Activated naive CD4-positive, alpha-beta T cell treated with anti-CD3 and anti-CD28 coated beads for 36 hours (primary cell): ENCODE measurements around the gene LYPD3. TPM values are rescaled to one million over a fixed set of nuclear protein-coding genes. Genes with fewer than 3 reads are reported as not detected.
A peak's percentile ranks its signal among the peaks of the same experiment; 100 is the strongest.
"Not testable (repeated sequence)": the region's sequence is repeated elsewhere in the genome, so short reads cannot be mapped to it uniquely, and the experiment has no call there.

Experiments
- CTCF ChIA-PET: fragments of 350-600 bp; sonication (Branson Sonifier 250); formaldehyde crosslinking; loops from one replicate; lab custom pipeline; 2021; ENCODE audit warnings: antibody characterized with exemption; lab: Charles Lee
- DNase-seq: peaks from one replicate; pipeline ENCODE4 v3.0.0-alpha.2; 2020
- H3K27ac Mint-ChIP-seq: one replicate; pipeline ENCODE4 v1.8.0; 2021; ENCODE audit warnings: mild to moderate bottlenecking, mixed read lengths
- H3K27me3 Mint-ChIP-seq: one replicate; pipeline ENCODE4 v1.8.0; 2021; ENCODE audit warnings: low read depth, mixed read lengths
- H3K36me3 Mint-ChIP-seq: one replicate; pipeline ENCODE4 v1.8.0; 2021; ENCODE audit warnings: low read depth, mixed read lengths
- H3K4me1 Mint-ChIP-seq: one replicate; pipeline ENCODE4 v1.8.0; 2021; ENCODE audit warnings: low read depth, mixed read lengths
- H3K4me3 Mint-ChIP-seq: one replicate; pipeline ENCODE4 v1.8.0; 2021; ENCODE audit warnings: mild to moderate bottlenecking, moderate library complexity, mixed read lengths
- H3K9me3 Mint-ChIP-seq: one replicate; pipeline ENCODE4 v1.8.0; 2021; ENCODE audit warnings: mixed read lengths
- intact Hi-C: fragments of 100-400 bp; cut with micrococcal nuclease; formaldehyde crosslinking; loops from one replicate; pipeline ENCODE4 v1.15.1; 2023
- total RNA-seq, 2 experiments: library from RNA; stranded (reverse); gene quantifications; one replicate each; pipeline ENCODE4 v1.2.3, GENCODE V29; 2021

The LYPD3 gene
- total RNA-seq = 1 to 10 TPM; 1.5 to 1.6 TPM

DNA sequence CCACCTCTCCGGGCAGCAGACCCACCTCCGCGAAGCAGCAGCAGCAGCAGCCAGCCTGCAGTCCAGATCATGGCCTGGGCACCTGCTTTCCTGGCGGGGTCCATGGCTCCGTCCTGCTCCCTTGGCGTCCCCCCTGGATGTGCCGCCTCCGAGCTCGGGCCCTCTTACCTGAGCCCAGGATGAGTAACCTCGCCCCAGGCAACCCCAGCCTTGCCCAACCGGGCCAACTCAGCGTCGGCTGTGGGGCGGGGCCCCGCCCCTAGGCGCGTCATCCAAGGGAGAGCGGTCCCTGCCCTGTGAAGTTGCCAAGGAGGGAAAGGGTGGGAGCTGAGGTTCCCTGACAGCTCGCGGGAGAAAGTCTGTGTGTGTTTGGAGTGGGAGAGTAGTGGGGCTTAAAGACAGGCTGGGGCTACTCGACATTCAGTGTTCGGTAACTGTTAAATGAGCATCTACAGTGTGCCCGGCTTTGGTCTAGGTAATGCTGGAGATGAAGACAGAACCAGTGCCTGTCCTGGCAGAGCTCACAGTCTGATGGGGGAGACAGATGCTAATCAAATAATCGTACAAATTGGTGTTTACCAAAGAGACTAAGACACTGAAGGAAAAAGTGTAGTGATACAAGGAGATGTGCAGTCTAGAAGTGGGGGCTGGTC, at the start of gene LYPD3:
Gene LYPD3, minus strand, starts transcription at position 141 of the 653 bp plus-strand sequence. Its CDS starts 37 bp downstream, at position 104.
- CTCF ChIA-PET = interaction anchor here (0.6 to 3.8 kb wide), 4 partner anchors 18 to 55 kb away, joined by 3 to 37 read pairs (median 11); no protein-coding TSS in a partner anchor
- no peaks in the 10 kb centered on the region for H3K9me3 Mint-ChIP-seq
- H3K4me3 Mint-ChIP-seq = peak within 1 kb of the TSS; percentile 94
- no peaks in the 10 kb centered on the region for H3K27me3 Mint-ChIP-seq
- H3K27ac Mint-ChIP-seq = peak within 1 kb of the TSS; percentile 21
- H3K36me3 Mint-ChIP-seq = no peaks in the 10 kb centered on the region
- no peak for DNase-seq
- intact Hi-C loops = loop anchor here (10.0 kb wide), 1 partner anchor 319 kb away; the partner anchor contains the start of gene KCNN4
- peaks cover 56% of the 10 kb centered on the region for H3K4me1 Mint-ChIP-seq

DNA sequence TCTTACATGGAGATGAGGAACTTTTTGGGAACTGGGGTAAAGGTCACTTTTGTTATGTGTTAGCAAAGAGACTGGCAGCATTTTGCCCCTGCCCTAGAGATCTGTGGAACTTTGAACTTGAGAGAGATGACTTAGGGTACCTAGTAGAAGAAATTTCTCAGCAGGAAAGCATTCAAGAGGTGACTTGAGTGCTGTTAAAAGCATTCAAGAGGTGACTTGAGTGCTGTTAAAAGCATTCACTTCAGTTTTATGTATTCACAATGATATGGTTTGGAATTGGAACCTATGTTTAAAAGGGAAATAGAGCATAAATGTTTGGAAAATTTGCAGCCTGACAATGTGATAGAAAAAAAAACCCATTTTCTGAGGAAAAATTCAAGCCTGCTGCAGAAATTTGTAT, 47.0 kb upstream of the LYPD3 start:
- DNase-seq, intact Hi-C loops, CTCF ChIA-PET, H3K4me1 Mint-ChIP-seq, H3K4me3 Mint-ChIP-seq, H3K27me3 Mint-ChIP-seq, H3K27ac Mint-ChIP-seq, H3K9me3 Mint-ChIP-seq: not testable (repeated sequence)
- H3K36me3 Mint-ChIP-seq = peaks cover 14% of the 10 kb centered on the region

DNA sequence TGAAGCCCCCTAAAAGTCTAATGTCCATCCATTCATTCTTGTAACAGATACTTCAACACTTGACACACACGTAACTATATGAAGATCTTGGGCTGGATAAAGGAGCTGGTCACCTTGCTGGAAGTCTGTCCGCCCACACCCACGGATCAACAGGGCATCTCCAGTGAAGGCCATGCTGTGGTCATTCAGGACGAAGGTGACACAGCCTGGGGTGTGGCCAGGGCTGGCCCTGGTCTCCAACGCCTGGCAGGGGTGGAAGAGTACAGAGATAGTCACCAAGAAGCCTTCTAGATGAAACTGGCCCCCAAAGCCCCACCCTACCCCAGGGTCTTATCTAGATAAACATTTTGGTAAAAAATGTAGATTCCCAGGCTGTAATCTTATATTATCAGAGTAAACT, 45.9 kb upstream of the LYPD3 start:
- DNase-seq = no peak
- CTCF ChIA-PET = interaction anchor here (0.6 to 1.8 kb wide), 2 partner anchors 43 to 64 kb away, joined by 3 to 8 read pairs; no protein-coding TSS in a partner anchor
- Mint-ChIP-seq H3K27me3 (no peaks in the 10 kb centered on the region), H3K36me3 (peaks cover 14% of the 10 kb centered on the region), H3K27ac (no peak overlapping the region), H3K4me3 (no peak overlapping the region), H3K9me3 (no peaks in the 10 kb centered on the region), H3K4me1 (no peaks in the 10 kb centered on the region)
- intact Hi-C loops = no loop called here

DNA sequence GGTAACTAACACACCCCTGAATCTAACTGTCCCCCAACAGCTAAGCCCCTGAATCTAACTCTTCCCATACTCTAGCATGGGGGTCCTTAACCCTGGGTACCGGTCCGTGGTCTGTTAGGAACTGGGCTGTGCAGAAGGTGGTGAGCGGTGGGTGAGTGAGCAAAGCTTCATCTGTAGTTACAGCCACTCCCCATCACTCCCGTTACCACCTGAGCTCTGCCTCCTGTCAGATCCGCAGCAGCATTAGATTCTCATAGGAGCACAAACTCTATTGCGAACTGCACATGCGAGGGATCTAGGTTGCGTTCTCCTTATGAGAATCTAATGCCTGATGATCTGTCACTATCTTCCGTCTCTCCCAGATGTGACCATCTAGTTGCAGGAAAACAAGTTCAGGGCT, 45.3 kb upstream of the LYPD3 start:
- no peaks in the 10 kb centered on the region for H3K27me3 Mint-ChIP-seq
- H3K4me3 Mint-ChIP-seq = no peak overlapping the region
- no peaks in the 10 kb centered on the region for H3K9me3 Mint-ChIP-seq
- H3K27ac Mint-ChIP-seq = no peak overlapping the region
- CTCF ChIA-PET = interaction anchor here (1.0 to 1.8 kb wide), 3 partner anchors 9 to 63 kb away, joined by 3 to 12 read pairs (median 8); no protein-coding TSS in a partner anchor
- H3K4me1 Mint-ChIP-seq = no peaks in the 10 kb centered on the region
- intact Hi-C loops = no loop called here
- peaks cover 16% of the 10 kb centered on the region for H3K36me3 Mint-ChIP-seq
- no peak for DNase-seq

DNA sequence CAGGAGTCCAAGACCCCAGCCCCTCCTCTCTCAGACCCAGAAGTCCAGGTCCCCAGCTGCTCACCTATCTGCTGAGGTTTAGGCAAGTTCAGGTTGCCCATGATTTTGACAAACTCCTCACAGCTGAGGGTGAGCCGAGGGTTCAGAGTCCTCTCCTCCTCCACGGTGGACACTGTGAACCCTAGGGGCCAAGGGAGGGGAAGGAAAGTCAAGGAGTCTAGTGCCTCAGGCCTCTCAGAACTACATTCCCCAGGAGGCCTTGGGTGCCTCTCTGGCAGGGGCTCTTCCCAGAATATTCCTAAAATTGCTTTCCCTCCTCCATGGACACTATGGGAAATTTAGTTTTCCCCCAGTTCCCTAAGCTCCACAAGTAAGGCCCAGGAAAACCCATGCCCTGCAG, 42.5 kb upstream of the LYPD3 start:
- H3K27ac Mint-ChIP-seq = no peak overlapping the region

DNA sequence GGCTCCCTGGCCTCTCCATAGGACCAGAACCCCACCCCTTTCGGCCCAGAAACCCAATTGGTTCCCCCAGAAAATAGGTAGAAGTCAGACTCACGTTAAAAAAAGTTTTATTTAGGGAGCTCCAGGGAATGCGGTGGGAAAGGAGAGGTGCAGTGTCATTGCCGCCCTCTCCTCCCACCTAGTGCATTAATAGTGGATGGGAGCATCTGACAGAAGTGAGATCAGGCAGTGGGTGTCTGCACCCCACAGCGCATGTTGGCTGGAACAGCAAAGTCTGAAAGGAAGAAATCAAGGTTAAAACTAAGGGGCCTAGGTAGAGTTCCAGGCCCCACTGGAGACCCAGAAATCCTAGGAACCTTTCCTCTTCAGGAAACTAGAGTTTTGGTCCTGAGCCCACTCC, 41.2 kb upstream of the LYPD3 start:
- Mint-ChIP-seq H3K4me3 (no peak overlapping the region), H3K27me3 (no peaks in the 10 kb centered on the region), H3K27ac (no peak overlapping the region), H3K9me3 (no peaks in the 10 kb centered on the region), H3K4me1 (peaks cover 24% of the 10 kb centered on the region), H3K36me3 (peaks cover 11% of the 10 kb centered on the region)
- intact Hi-C loops = no loop called here
- no peak for DNase-seq
- CTCF ChIA-PET = interaction anchor here (0.5 kb wide), 1 partner anchor 16 kb away, joined by 3 read pairs; no protein-coding TSS in a partner anchor

More for the DNA sequence above, 42.5 kb upstream of the LYPD3 start:
- Mint-ChIP-seq H3K4me1 (peaks cover 18% of the 10 kb centered on the region), H3K9me3 (no peaks in the 10 kb centered on the region), H3K36me3 (peaks cover 9% of the 10 kb centered on the region), H3K4me3 (no peak overlapping the region), H3K27me3 (no peaks in the 10 kb centered on the region)
- intact Hi-C loops = no loop called here
- no peak for DNase-seq
- CTCF ChIA-PET = no interaction called here

- CTCF ChIA-PET = interaction anchor here (0.5 to 2.0 kb wide), 2 partner anchors 17 to 73 kb away, joined by 3 to 11 read pairs; no protein-coding TSS in a partner anchor
- DNase-seq = no peak
- H3K4me1 Mint-ChIP-seq = peaks cover 27% of the 10 kb centered on the region
- peak overlapping the region; percentile 16 for H3K27ac Mint-ChIP-seq
- intact Hi-C loops = loop anchor here (2.0 kb wide), 1 partner anchor 21 kb away; the partner anchor contains the start of gene ETHE1
- peaks cover 11% of the 10 kb centered on the region for H3K36me3 Mint-ChIP-seq
- H3K4me3 Mint-ChIP-seq = no peak overlapping the region
- H3K9me3 Mint-ChIP-seq = no peaks in the 10 kb centered on the region
- H3K27me3 Mint-ChIP-seq = no peaks in the 10 kb centered on the region
Observed at GRCh38 chr19:43505941-43506340, 40.5 kb upstream of the LYPD3 start.

DNA sequence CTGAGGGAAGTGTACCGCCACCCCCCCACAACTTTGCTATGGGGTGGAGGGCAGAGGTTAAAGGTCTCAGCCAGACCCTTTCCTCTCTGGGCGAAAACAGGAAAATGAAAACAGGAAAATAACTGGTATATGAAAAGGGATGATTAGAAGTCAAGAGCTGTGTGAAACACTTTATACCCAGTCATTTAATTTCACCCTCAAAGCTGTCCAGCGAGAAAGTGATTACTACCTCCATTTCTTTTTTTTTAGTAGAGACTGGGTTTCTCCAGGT, 39.7 kb upstream of the LYPD3 start:
- DNase-seq = no peak
- Mint-ChIP-seq H3K36me3 (peaks cover 11% of the 10 kb centered on the region), H3K27ac (peak overlapping the region; percentile 35), H3K4me3 (peak overlapping the region; percentile 38), H3K4me1 (peaks cover 29% of the 10 kb centered on the region), H3K9me3 (no peaks in the 10 kb centered on the region), H3K27me3 (no peaks in the 10 kb centered on the region)
- intact Hi-C loops = loop anchor here (2.0 kb wide), 1 partner anchor 22 kb away; the partner anchor contains the start of gene ETHE1
- CTCF ChIA-PET = interaction anchor here (0.6 to 2.9 kb wide), 7 partner anchors 14 to 161 kb away, joined by 3 to 32 read pairs (median 4); no protein-coding TSS in a partner anchor

DNA sequence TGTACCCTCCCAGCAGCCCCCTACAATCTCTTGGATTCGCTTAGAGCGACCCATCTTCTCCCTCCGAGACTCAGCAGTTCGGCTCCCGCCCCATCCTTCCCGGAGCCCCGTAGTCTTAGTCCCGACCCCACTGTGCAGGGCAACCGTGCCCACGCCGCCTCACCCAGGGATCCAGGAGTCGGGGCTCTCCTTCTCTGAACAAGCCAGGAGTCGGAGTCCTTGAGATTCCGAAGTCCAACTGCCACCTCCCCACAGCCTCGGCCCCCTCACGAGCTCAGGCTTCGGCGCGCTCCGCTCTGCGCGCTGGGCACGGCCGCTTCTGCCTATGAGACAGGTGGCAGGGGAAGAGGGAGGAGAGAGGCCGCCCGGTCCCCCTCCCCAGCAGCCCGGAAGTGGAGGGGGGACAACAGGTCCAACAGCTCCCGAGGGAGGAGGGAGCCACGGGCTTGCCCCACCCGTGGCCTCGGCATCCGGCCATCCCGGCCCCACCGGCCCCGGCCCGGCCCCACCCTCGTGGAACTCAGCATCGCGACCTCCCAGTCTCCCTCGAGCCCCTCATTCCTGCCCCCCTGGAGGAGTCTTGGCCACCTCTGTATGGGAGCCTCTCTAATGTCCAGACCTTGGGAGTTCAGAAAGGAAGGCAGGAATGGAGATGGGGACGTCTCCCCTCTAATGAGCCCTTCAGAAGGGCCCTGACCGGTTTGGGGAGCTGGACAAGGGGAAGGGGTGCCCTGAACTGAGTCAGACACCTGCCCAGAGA, 39.2 kb upstream of the LYPD3 start, which contains the start of gene PHLDB3:
Gene PHLDB3, minus strand, starts transcription at position 321 of the 760 bp plus-strand sequence. CDS start 628 bp downstream, outside the sequence.
- H3K4me3 Mint-ChIP-seq = peak within 1 kb of the TSS; percentile 97
- no peaks in the 10 kb centered on the region for H3K9me3 Mint-ChIP-seq
- intact Hi-C loops = loop anchor here (1.0 to 2.0 kb wide), 9 partner anchors 15 to 164 kb away; partner anchors contain the start of genes ETHE1, IRGQ, ZNF575 and ZNF576
- H3K4me1 Mint-ChIP-seq = peaks cover 29% of the 10 kb centered on the region
- peak within 1 kb of the TSS; percentile 92 for H3K27ac Mint-ChIP-seq
- DNase-seq = peak; percentile 59
- peaks cover 11% of the 10 kb centered on the region for H3K36me3 Mint-ChIP-seq
- CTCF ChIA-PET = interaction anchor here (0.6 to 2.9 kb wide), 7 partner anchors 14 to 162 kb away, joined by 3 to 32 read pairs (median 4); no protein-coding TSS in a partner anchor
- no peaks in the 10 kb centered on the region for H3K27me3 Mint-ChIP-seq

GRCh38 chr19:43503501-43504425, 38.4 kb upstream of the LYPD3 start:
- Mint-ChIP-seq H3K4me3 (peak overlapping the region; percentile 97), H3K4me1 (peaks cover 29% of the 10 kb centered on the region), H3K27me3 (no peaks in the 10 kb centered on the region), H3K9me3 (no peaks in the 10 kb centered on the region), H3K27ac (peak overlapping the region; percentile 92), H3K36me3 (peaks cover 8% of the 10 kb centered on the region)
- CTCF ChIA-PET = interaction anchor here (1.0 to 2.9 kb wide), 4 partner anchors 15 to 71 kb away, joined by 3 to 32 read pairs (median 11); no protein-coding TSS in a partner anchor
- intact Hi-C loops = loop anchor here (1.0 to 2.0 kb wide), 9 partner anchors 16 to 165 kb away; partner anchors contain the start of genes ETHE1, IRGQ, ZNF575 and ZNF576
- DNase-seq = peak; percentile 99

DNA sequence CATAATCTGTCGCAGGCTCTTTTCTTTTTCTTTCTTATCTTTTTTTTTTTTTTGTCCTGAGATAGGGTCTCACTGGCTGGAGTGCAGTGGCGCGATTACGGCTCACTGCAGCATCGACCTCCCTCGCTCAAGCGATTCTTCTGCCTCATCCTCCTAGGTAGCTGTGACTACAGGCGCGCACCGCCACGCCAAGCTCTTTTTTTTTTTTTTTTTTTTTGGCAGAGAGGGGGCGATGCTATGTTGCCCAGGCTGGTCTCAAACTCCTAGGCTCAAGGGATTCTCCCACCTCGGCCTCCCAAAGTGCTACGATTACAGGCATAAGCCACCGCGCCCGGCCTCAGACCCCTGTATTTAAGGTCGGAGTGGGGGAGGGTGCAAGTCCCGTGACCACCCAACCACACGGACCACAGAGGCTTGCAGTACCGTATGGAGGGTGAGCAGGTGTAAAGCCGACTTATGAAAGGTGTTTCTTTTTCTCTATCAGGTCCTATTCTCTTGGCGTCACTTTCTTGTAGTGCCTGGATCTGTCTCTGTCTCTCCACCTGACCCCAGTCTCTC, 37.1 kb upstream of the LYPD3 start:
- Mint-ChIP-seq H3K4me3 (no peak overlapping the region), H3K27me3 (no peaks in the 10 kb centered on the region), H3K4me1 (peaks cover 29% of the 10 kb centered on the region), H3K9me3 (no peaks in the 10 kb centered on the region), H3K36me3 (peaks cover 8% of the 10 kb centered on the region), H3K27ac (no peak overlapping the region)
- CTCF ChIA-PET = interaction anchor here (0.6 to 2.9 kb wide), 5 partner anchors 55 to 1121 kb away, joined by 3 to 32 read pairs (median 3); partner anchors contain the start of genes IRGQ, XRCC1 and ZNF576
- no peak for DNase-seq
- intact Hi-C loops = no loop called here
